ENCODE measurements around the gene PCMT1. TPM values are rescaled to one million over a fixed set of nuclear protein-coding genes. Genes with fewer than 3 reads are reported as not detected.

Gene PCMT1
- total RNA-seq, 8 experiments from 2014 or later, result 52.4 to 137 (median 99.5) TPM

- no peak for ATAC-seq (replicated peaks in 6 of 8)
- Histone ChIP-seq H3K4me3 (no peak overlapping the region), H3K27ac (no peak overlapping the region), H3K4me1 (replicated peaks in 1 of 2) (no peaks in the 10 kb centered on the region)
- 86 to 100% (median 100%) methylated on average over 1 to 3 of the region's 3 CpGs; no CpG with 5 or more reads in 3 of the 10 experiments for WGBS, 10 experiments
- in situ Hi-C loops (cut with MboI; ENCODE audit: low pct_unique_long_range_greater_than_20kb in 2 of 9, low sequenced_read_pairs in 9 of 9, unreplicated experiment in 9 of 9), result no loop called here
Measured at GRCh38 chr6:149783551-149783950, 34.0 kb downstream of the PCMT1 start.

- WGBS, 10 experiments, result 14 to 96% (median 67%) methylated on average over 1 to 4 of the region's 4 CpGs
- H3K27ac ChIP-seq, result no peak overlapping the region
- H3K4me3 ChIP-seq, result no peak overlapping the region
- in situ Hi-C loops (cut with MboI; ENCODE audit: low pct_unique_long_range_greater_than_20kb in 2 of 9, low sequenced_read_pairs in 9 of 9, unreplicated experiment in 9 of 9), result no loop called here
- no peak for ATAC-seq (replicated peaks in 6 of 8)
- H3K4me1 ChIP-seq (replicated peaks in 1 of 2), result no peaks in the 10 kb centered on the region
Measured at GRCh38 chr6:149806127-149806526, 56.6 kb downstream of the PCMT1 start.

- H3K4me3 ChIP-seq, result no peak overlapping the region
- in situ Hi-C loops (cut with MboI; ENCODE audit: low pct_unique_long_range_greater_than_20kb in 2 of 9, low sequenced_read_pairs in 9 of 9, unreplicated experiment in 9 of 9), result no loop called here
- 76 to 100% (median 93%) methylated on average over 1 to 2 of the region's 2 CpGs for WGBS, 10 experiments
- no peak overlapping the region for H3K27ac ChIP-seq
- no peaks in the 10 kb centered on the region for H3K4me1 ChIP-seq (replicated peaks in 1 of 2)
- ATAC-seq (replicated peaks in 6 of 8), result no peak
Measured at GRCh38 chr6:149809798-149810197, 60.3 kb downstream of the PCMT1 start.

GRCh38 chr6:149813351-149813750 lies 63.8 kb downstream of the PCMT1 start:
- ATAC-seq (replicated peaks in 6 of 8), result no peak
- Histone ChIP-seq H3K4me1 (replicated peaks in 1 of 2) (no peaks in the 10 kb centered on the region), H3K27ac (no peak overlapping the region), H3K4me3 (no peak overlapping the region)
- 60 to 100% (median 100%) methylated on average over 1 to 3 of the region's 3 CpGs; no CpG with 5 or more reads in 2 of the 10 experiments for WGBS, 10 experiments
- in situ Hi-C loops (cut with MboI; ENCODE audit: low pct_unique_long_range_greater_than_20kb in 2 of 9, low sequenced_read_pairs in 9 of 9, unreplicated experiment in 9 of 9), result no loop called here

GRCh38 chr6:149815788-149816187 lies 66.2 kb downstream of the PCMT1 start:
- in situ Hi-C loops (cut with MboI; ENCODE audit: low pct_unique_long_range_greater_than_20kb in 2 of 9, low sequenced_read_pairs in 9 of 9, unreplicated experiment in 9 of 9), result no loop called here
- 83 to 100% (median 100%) methylated on average over 1 to 3 of the region's 4 CpGs; no CpG with 5 or more reads in 5 of the 10 experiments for WGBS, 10 experiments
- Histone ChIP-seq H3K27ac (no peak overlapping the region), H3K4me3 (no peak overlapping the region), H3K4me1 (replicated peaks in 1 of 2) (no peaks in the 10 kb centered on the region)
- ATAC-seq (replicated peaks in 6 of 8), result no peak

- 80 to 100% (median 96%) methylated on average over 2 to 7 of the region's 7 CpGs for WGBS, 10 experiments
- in situ Hi-C loops (cut with MboI; ENCODE audit: low pct_unique_long_range_greater_than_20kb in 2 of 9, low sequenced_read_pairs in 9 of 9, unreplicated experiment in 9 of 9), result no loop called here
Measured at GRCh38 chr6:149820506-149820905, 71.0 kb downstream of the PCMT1 start.

GRCh38 chr6:149821492-149821891 lies 72.0 kb downstream of the PCMT1 start:
- in situ Hi-C loops (cut with MboI; ENCODE audit: low pct_unique_long_range_greater_than_20kb in 2 of 9, low sequenced_read_pairs in 9 of 9, unreplicated experiment in 9 of 9), result no loop called here
- Histone ChIP-seq H3K4me1 (replicated peaks in 1 of 2) (no peaks in the 10 kb centered on the region), H3K4me3 (no peak overlapping the region), H3K27ac (no peak overlapping the region)
- 80 to 100% (median 100%) methylated on average over 1 of the region's 1 CpG; no CpG with 5 or more reads in 3 of the 10 experiments for WGBS, 10 experiments
- ATAC-seq (replicated peaks in 6 of 8), result no peak

More at GRCh38 chr6:149820506-149820905, 71.0 kb downstream of the PCMT1 start:
- H3K27ac ChIP-seq, result no peak overlapping the region
- H3K4me1 ChIP-seq (replicated peaks in 1 of 2), result no peaks in the 10 kb centered on the region
- no peak overlapping the region for H3K4me3 ChIP-seq
- ATAC-seq (replicated peaks in 6 of 8), result no peak

- H3K27ac ChIP-seq, result no peak overlapping the region
- in situ Hi-C loops (cut with MboI; ENCODE audit: low pct_unique_long_range_greater_than_20kb in 2 of 9, low sequenced_read_pairs in 9 of 9, unreplicated experiment in 9 of 9), result no loop called here
- WGBS, 10 experiments, result 64 to 100% (median 85%) methylated on average over 1 to 4 of the region's 4 CpGs; no CpG with 5 or more reads in 1 of the 10 experiments
Measured at GRCh38 chr6:149823013-149823412, 73.5 kb downstream of the PCMT1 start.

GRCh38 chr6:149825292-149825691 lies 75.8 kb downstream of the PCMT1 start:
- 81 to 96% (median 87%) methylated on average over 3 to 4 of the region's 4 CpGs for whole genome bisulfite sequencing, 10 experiments
- H3K4me3 ChIP-seq, result no peak overlapping the region
- H3K4me1 ChIP-seq (replicated peaks in 1 of 2), result no peaks in the 10 kb centered on the region
- no peak overlapping the region for H3K27ac ChIP-seq
- in situ Hi-C loops (cut with MboI; ENCODE audit: low pct_unique_long_range_greater_than_20kb in 2 of 9, low sequenced_read_pairs in 9 of 9, unreplicated experiment in 9 of 9), result loop anchor here in 1 of 9 experiments (25.0 kb wide), 1 partner anchor 212 kb away; the partner anchor contains the start of gene RAET1L
- peak in 3 of 8 experiments; percentile 39 to 53 (median 44) for ATAC-seq (replicated peaks in 6 of 8)

More at GRCh38 chr6:149823013-149823412, 73.5 kb downstream of the PCMT1 start:
- H3K4me1 ChIP-seq (replicated peaks in 1 of 2), result no peaks in the 10 kb centered on the region
- H3K4me3 ChIP-seq, result no peak overlapping the region
- no peak for ATAC-seq (replicated peaks in 6 of 8)

- 10 to 94% (median 71%) methylated on average over 2 to 7 of the region's 7 CpGs; no CpG with 5 or more reads in 2 of the 10 experiments for WGBS, 10 experiments
- H3K27ac ChIP-seq, result no peak overlapping the region
- in situ Hi-C loops (cut with MboI; ENCODE audit: low pct_unique_long_range_greater_than_20kb in 2 of 9, low sequenced_read_pairs in 9 of 9, unreplicated experiment in 9 of 9), result loop anchor here in 2 of 9 experiments (10.0 to 25.0 kb wide), 2 partner anchors 94 to 206 kb away; partner anchors contain the start of genes RAET1G (in 1 of the 2) and RAET1L (in 1 of the 2)
- H3K4me3 ChIP-seq, result no peak overlapping the region
- H3K4me1 ChIP-seq (replicated peaks in 1 of 2), result no peaks in the 10 kb centered on the region
- peak in 4 of 8 experiments; percentile 24 to 87 (median 84) for ATAC-seq (replicated peaks in 6 of 8)
Measured at GRCh38 chr6:149830731-149831307, 81.3 kb downstream of the PCMT1 start.

- no peaks in the 10 kb centered on the region for H3K4me1 ChIP-seq (replicated peaks in 1 of 2)
- H3K4me3 ChIP-seq, result no peak overlapping the region
- ATAC-seq (replicated peaks in 6 of 8), result peak in 6 of 8 experiments; percentile 61 to 99 (median 87)
- in situ Hi-C loops (cut with MboI; ENCODE audit: low pct_unique_long_range_greater_than_20kb in 2 of 9, low sequenced_read_pairs in 9 of 9, unreplicated experiment in 9 of 9), result loop anchor here in 2 of 9 experiments (10.0 to 25.0 kb wide), 2 partner anchors 93 to 206 kb away; partner anchors contain the start of genes RAET1G (in 1 of the 2) and RAET1L (in 1 of the 2)
- WGBS, 10 experiments, result 20 to 77% (median 55%) methylated on average over 1 to 6 of the region's 6 CpGs; no CpG with 5 or more reads in 2 of the 10 experiments
- H3K27ac ChIP-seq, result no peak overlapping the region
Measured at GRCh38 chr6:149831308-149831820, 81.8 kb downstream of the PCMT1 start.

- Histone ChIP-seq H3K4me3 (no peak overlapping the region), H3K27ac (no peak overlapping the region), H3K4me1 (replicated peaks in 1 of 2) (no peaks in the 10 kb centered on the region)
- no peak for ATAC-seq (replicated peaks in 6 of 8)
- in situ Hi-C loops (cut with MboI; ENCODE audit: low pct_unique_long_range_greater_than_20kb in 2 of 9, low sequenced_read_pairs in 9 of 9, unreplicated experiment in 9 of 9), result loop anchor here in 2 of 9 experiments (10.0 to 25.0 kb wide), 2 partner anchors 91 to 204 kb away; partner anchors contain the start of genes RAET1G (in 1 of the 2) and RAET1L (in 1 of the 2)
- 33 to 100% (median 90%) methylated on average over 1 to 3 of the region's 3 CpGs; no CpG with 5 or more reads in 2 of the 10 experiments for WGBS, 10 experiments
Measured at GRCh38 chr6:149833651-149834050, 84.1 kb downstream of the PCMT1 start.
